Measurements from ENCODE around the gene PNPLA7. TPM values are rescaled to one million over a fixed set of nuclear protein-coding genes. Genes with fewer than 3 reads are reported as not detected.
"Not testable (repeated sequence)": the region's sequence is repeated elsewhere in the genome, so short reads cannot be mapped to it uniquely, and the experiment has no call there.

Gene PNPLA7
- total RNA-seq, 1 donor from 2014 or later: 9.7 TPM

GRCh38 chr9:137575364-137575715 is 25.1 kb upstream of the PNPLA7 start:
- DNase-seq (ENCODE audit: low spot score): no peak

DNA sequence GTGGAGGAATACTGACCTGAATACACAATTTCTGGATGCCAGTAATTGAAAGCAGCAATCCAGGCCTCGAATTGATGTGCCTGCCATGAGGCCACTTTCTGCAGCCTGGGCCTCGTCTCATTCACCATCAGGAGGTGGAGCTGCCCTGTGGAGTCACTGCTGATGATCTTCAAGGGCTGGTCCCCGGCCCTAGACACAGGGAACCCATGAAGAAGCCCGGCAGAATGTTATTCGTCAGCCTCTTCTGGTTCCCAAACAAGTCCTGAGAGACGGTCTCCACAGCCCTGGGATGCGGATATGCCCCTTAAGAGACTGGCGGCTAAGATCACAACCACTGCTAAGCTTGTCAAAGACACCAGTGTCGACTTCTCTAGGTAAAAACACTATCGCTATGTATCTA is 24.0 kb upstream of the PNPLA7 start:
- no peak for DNase-seq (ENCODE audit: low spot score)

DNA sequence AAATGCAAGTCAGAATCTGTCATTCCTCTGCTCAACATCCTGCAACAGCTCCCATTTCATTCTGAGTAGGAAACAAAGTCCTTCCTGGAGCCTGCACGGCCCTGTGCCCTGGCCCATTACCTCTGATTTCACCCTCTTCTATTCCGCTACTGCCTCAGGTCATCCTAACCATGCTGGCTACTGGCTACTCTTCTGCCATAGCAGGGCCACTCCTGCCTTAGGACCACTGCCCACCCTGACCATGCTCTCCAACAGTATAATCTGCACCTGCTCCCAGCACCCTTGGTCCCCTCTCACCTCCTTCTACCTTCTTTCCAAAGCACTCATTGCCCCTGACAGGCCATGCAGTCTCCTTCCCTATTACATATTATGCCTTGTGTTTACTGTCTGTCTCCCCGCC is 20.4 kb upstream of the PNPLA7 start:
- no peak for DNase-seq (ENCODE audit: low spot score)

DNA sequence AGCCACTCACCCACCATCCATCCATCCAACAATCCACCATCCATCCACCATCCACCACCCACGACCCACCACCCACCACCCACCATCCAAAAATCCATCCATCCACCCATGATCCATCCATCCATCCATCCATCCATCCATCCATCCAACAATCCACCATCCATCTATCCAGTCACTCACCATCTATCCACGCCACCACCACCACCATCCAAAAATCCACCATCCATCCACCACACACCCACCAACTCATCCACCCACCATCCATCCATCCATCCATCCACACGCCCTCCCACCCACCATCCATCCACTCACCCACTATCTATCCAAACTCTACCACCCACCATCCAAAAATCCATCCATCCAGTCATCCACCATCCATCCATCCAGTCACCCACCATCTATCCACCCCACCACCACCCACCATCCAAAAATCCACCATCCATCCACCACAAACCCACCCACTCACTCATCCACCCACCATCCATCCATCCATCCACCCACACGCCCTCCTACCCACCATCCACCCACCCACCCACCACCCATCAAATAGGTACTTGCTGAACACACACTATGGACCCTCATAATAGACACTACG is 19.5 kb upstream of the PNPLA7 start:
- DNase-seq (ENCODE audit: low spot score): no peak

- not testable (repeated sequence) for DNase-seq (ENCODE audit: low spot score)
Observed at GRCh38 chr9:137568445-137568844, 18.2 kb upstream of the PNPLA7 start.

- DNase-seq (ENCODE audit: low spot score): no peak
Observed at GRCh38 chr9:137564817-137565411, 14.7 kb upstream of the PNPLA7 start.

DNA sequence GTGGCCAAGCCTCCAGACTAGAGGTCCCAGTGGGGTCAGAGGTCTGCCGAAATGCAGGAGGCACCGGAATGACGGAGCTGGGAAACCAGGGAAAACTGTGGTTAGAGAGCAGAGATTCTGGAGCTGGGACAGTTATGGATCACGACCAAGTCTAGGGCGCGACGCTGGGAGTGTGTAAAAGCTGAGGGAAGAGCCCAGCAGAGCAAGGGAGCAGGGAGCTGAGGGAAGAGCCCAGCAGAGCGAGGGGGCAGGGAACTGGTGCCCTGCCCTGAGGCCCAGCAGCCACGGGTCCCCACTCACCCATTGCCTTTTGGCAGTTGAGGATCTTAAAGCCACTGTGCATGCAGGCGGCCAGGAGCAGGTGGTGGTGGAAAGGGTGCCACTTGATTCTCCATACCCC is 13.9 kb upstream of the PNPLA7 start:
- DNase-seq (ENCODE audit: low spot score): no peak

GRCh38 chr9:137558127-137558526 is 7.9 kb upstream of the PNPLA7 start:
- no peak for DNase-seq (ENCODE audit: low spot score)

GRCh38 chr9:137556069-137556838 is 6.1 kb upstream of the PNPLA7 start:
- no peak for DNase-seq (ENCODE audit: low spot score)

- DNase-seq (ENCODE audit: low spot score): no peak
Observed at GRCh38 chr9:137555179-137555578, 5.0 kb upstream of the PNPLA7 start.

DNA sequence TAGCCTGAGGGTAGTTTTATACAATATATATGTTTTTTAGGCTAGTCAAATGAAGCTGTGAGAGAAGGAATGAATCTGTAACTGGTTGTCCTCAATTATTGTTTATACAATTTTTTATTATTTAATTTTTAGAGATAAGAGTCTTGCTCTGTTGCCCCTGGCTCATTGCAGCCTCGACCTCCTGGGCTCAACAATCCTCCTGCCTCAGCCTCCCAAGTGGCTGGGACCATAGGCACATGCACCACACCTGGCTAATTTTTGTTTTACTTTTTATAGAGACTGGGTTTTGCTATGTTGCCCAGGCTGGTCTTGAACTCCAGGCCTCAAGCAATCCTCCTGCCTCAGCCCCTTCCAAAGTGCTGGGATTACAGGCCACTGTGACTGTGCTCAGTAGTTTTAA is 4.1 kb upstream of the PNPLA7 start:
- DNase-seq (ENCODE audit: low spot score): no peak

DNA sequence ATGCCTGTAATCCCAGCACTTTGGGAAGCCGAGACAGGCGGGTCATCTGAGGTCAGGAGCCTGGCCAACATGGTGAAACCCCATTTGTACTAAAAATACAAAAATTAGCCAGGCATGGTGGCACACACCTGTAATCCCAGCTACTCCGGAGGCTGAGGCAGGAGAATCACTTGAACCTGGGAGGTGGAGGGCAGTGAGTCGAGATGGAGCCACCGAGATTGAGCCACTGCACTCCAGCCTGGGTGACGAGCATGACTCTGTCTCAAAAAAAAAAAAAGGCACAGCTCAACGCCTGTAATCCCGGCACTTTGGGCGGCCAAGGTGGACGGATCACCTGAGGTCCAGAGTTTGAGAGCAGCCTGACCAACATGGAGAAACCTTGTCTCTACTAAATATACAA is 3.5 kb upstream of the PNPLA7 start:
- DNase-seq (ENCODE audit: low spot score): not testable (repeated sequence)

DNA sequence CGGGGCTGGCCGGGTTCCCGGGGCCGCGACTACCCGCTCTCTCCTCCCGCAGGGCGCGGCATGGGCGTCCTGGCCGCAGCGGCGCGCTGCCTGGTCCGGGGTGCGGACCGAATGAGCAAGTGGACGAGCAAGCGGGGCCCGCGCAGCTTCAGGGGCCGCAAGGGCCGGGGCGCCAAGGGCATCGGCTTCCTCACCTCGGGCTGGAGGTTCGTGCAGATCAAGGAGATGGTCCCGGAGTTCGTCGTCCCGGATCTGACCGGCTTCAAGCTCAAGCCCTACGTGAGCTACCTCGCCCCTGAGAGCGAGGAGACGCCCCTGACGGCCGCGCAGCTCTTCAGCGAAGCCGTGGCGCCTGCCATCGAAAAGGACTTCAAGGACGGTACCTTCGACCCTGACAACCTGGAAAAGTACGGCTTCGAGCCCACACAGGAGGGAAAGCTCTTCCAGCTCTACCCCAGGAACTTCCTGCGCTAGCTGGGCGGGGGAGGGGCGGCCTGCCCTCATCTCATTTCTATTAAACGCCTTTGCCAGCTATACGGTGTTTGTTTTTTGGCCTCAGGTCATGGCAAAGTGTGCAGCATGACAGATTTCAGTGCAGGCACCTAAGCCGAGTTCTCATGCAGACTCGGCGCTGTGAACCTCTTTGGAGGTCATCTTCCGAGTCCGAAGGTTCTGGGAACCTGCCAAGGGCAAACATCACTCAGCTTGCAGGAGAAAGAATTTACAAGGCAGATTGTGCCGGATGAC is 2.0 kb upstream of the PNPLA7 start:
- no peak for DNase-seq (ENCODE audit: low spot score)

GRCh38 chr9:137551264-137552021 is 1.2 kb upstream of the PNPLA7 start, which contains the start of gene MRPL41:
Gene MRPL41, plus strand, starts transcription at chr9:137551879. Its CDS starts 203 bp downstream, at chr9:137552082.
- peak; percentile 89 for DNase-seq (ENCODE audit: low spot score)

- peak; percentile 59 for DNase-seq (ENCODE audit: low spot score)
Observed at GRCh38 chr9:137550958-137551263, 709 bp upstream of the PNPLA7 start.

GRCh38 chr9:137547687-137548543 is 2.3 kb downstream of the PNPLA7 start:
- DNase-seq (ENCODE audit: low spot score): no peak

GRCh38 chr9:137545123-137545522 is 5.1 kb downstream of the PNPLA7 start:
- DNase-seq (ENCODE audit: low spot score): no peak

DNA sequence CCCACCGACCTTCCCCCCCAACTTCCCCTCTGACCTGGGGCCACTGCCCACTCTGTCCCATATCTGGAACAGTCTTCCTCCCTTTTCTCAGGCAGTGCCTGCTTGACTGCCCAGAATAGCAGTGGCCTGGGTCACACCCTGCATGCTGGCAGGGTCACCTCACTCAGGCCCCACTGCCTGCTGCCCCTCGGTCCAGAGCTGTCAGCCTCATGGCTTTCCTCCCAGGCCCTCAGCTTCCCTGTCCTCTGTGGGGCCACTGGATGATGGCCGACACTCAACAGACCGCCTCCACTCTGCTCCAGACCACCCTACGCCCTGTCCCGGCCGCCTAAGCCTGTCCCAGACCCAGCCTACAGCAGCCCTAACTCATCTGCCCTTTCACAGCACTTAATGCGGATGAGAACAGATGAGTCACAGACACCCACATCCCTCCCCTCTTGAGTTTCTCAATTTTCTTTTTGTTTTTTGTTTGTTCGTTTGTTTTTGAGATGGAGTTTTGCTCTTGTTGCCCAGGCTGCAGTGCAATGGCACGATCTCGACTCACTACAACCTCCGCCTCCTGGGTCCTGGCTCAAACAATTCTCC is 5.9 kb downstream of the PNPLA7 start:
- DNase-seq (ENCODE audit: low spot score): no peak

DNA sequence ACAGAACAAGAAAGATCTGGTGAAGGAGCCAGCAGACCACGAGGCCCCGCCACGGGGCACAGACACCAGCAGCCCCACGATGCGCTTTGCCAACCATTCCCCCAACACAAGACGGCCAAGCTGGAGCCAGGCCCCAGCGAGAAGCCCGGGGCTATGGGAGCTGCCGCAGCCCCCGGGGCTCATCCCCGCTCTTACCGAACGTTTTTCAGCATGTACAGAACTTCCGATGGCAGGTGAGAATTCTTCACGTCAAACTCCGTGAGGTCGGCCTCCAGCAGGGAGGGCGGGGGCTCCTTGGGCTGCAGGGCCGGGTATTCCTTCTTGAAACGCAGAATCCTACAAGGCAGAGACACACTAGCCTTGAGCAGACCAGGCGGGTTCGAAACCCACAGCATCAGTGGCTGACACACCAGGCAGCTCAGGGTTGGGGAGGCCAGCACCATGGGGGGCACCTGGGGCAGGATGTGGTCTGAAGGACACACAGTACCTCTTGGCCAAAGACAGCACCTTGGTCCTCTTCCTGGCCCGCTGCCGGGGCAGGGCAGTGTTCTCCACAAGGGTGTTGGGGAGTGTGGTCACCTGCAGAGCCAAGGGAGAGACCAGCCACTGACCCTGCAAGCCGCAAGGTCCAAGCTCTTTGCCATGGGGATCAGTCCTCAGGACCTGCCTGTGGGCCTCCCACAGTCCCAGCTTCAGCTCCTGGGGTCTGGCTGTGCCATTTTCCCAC is 6.8 kb downstream of the PNPLA7 start:
- DNase-seq (ENCODE audit: low spot score): no peak

- DNase-seq (ENCODE audit: low spot score): no peak
Observed at GRCh38 chr9:137542486-137542885, 7.7 kb downstream of the PNPLA7 start.
